Measurements from ENCODE around the gene CASQ1. TPM values are rescaled to one million over a fixed set of nuclear protein-coding genes. Genes with fewer than 3 reads are reported as not detected.

Gene CASQ1
- total and polyA plus RNA-seq, 9 donors: 0.06 to 0.92 (median 0.43) TPM; not detected in 3

- Histone ChIP-seq H3K4me1 (ENCODE audit: insufficient read depth) (no peaks in the 10 kb centered on the region), H3K36me3 (no peaks in the 10 kb centered on the region), H3K4me3 (no peak overlapping the region), H3K27ac (no peak overlapping the region), H3K27me3 (no peaks in the 10 kb centered on the region), H3K9me3 (no peaks in the 10 kb centered on the region)
- intact Hi-C loops (cut with DNase I): no loop called here
- DNase-seq: no peak
- WGBS, 3 donors: 80 to 89% (median 83%) methylated on average over 12 of the region's 12 CpGs
- TF ChIP-seq POLR2A (IDR thresholded peaks at IDR 0.05) (no peak), EP300 (IDR thresholded peaks at IDR 0.05) (no peak), CTCF (IDR thresholded peaks at IDR 0.05) (no peak)
These were observed 24.1 kb upstream of the CASQ1 start for GRCh38 chr1:160166166-160166868.

GRCh38 chr1:160167056-160167455 lies 23.3 kb upstream of the CASQ1 start:
- intact Hi-C loops (cut with DNase I): no loop called here
- no peak overlapping the region for H3K27ac ChIP-seq
- DNase-seq: no peak
- TF ChIP-seq EP300 (IDR thresholded peaks at IDR 0.05) (no peak), CTCF (IDR thresholded peaks at IDR 0.05) (no peak), POLR2A (IDR thresholded peaks at IDR 0.05) (no peak)
- WGBS, 3 donors: 79 to 89% (median 84%) methylated on average over 4 of the region's 4 CpGs
- H3K36me3 ChIP-seq: no peaks in the 10 kb centered on the region
- no peaks in the 10 kb centered on the region for H3K27me3 ChIP-seq
- no peaks in the 10 kb centered on the region for H3K4me1 ChIP-seq (ENCODE audit: insufficient read depth)
- H3K9me3 ChIP-seq: no peaks in the 10 kb centered on the region
- H3K4me3 ChIP-seq: no peak overlapping the region

GRCh38 chr1:160167580-160167979 lies 22.8 kb upstream of the CASQ1 start:
- Histone ChIP-seq H3K4me1 (ENCODE audit: insufficient read depth) (no peaks in the 10 kb centered on the region), H3K27me3 (no peaks in the 10 kb centered on the region), H3K36me3 (no peaks in the 10 kb centered on the region), H3K9me3 (no peaks in the 10 kb centered on the region), H3K27ac (no peak overlapping the region), H3K4me3 (no peak overlapping the region)
- intact Hi-C loops (cut with DNase I): no loop called here
- WGBS, 3 donors: 90 to 93% (median 92%) methylated on average over 6 of the region's 6 CpGs
- DNase-seq: no peak
- TF ChIP-seq CTCF (IDR thresholded peaks at IDR 0.05) (no peak), POLR2A (IDR thresholded peaks at IDR 0.05) (no peak), EP300 (IDR thresholded peaks at IDR 0.05) (no peak)

- TF ChIP-seq POLR2A (IDR thresholded peaks at IDR 0.05) (no peak), CTCF (IDR thresholded peaks at IDR 0.05) (no peak), EP300 (IDR thresholded peaks at IDR 0.05) (no peak)
- intact Hi-C loops (cut with DNase I): no loop called here
- Histone ChIP-seq H3K4me3 (no peak overlapping the region), H3K4me1 (ENCODE audit: insufficient read depth) (no peaks in the 10 kb centered on the region), H3K36me3 (no peaks in the 10 kb centered on the region), H3K9me3 (no peaks in the 10 kb centered on the region), H3K27ac (no peak overlapping the region), H3K27me3 (no peaks in the 10 kb centered on the region)
- WGBS, 3 donors: 61 to 69% (median 63%) methylated on average over 5 of the region's 5 CpGs
- DNase-seq: no peak
These were observed 22.4 kb upstream of the CASQ1 start for GRCh38 chr1:160168016-160168415.

All from ovary (tissue), 9 donors.